GM23248 (cell line): Measurements from ENCODE around the gene CEP43.

ENCODE experiments used
- EZH2 ChIP-seq: fragments of 200-600 bp; sonication (generic); IDR thresholded peaks from 2 replicates; pipeline ENCODE4 v1.6.1; 2018; ENCODE audit warnings: antibody characterized with exemption, mild to moderate bottlenecking; ENCODE audit not compliant: insufficient read depth, poor library complexity, severe bottlenecking
- EZH2phosphoT487 ChIP-seq: fragments of 200-600 bp; sonication (generic); IDR thresholded peaks from 2 replicates; pipeline ENCODE4 v1.6.1; 2018; ENCODE audit warnings: antibody characterized with exemption, moderate library complexity, mild to moderate bottlenecking, low read depth; ENCODE audit not compliant: insufficient read depth

DNA sequence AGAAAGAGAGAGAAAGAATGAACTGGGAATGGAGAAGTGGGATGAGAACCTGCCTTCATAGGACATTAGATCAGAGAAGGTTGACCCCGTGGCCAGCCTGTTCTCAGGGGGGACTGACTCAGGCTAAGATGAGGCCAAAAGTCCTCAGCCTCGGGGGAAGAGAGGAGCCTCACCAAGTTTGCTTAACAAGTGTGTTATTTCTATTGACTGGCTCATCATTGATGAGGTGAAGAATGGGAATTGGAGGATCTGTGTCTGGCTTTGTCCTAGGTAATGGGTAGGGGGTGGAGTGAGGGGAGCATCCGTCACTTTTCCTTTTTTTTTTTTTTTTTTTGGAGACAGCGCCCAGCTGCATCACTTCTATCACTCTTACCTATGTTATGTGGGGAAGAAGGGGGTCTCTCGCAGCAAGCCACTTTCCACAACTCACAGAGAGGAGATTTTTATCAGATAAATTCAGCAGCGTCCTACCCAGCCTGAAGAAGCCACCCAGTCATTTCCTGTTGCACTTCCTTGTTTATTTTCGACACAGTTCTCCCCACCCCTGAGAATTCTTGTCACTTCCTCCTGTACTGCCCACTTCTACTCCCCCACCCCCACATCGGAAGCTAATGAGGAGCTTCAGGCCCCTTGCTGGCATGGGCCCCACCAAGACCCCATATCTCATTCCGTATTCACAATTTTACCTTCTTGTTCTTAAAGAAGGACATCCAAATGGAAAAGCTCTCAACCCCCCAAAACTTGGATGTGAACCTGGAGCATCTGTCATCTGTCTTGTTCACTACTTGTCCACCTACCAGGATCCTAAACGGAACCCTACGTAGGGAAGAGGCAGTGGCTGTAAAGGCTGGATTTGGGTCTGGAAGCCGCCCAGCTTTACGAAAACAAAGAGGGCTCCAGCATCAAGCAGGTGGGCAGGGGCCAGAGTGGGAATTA lies 40.0 kb upstream of the CEP43 start:
- no peak for TF ChIP-seq EZH2
- TF ChIP-seq EZH2phosphoT487 = no peak
